Neural cell (in vitro differentiated cells): ENCODE measurements around the gene CSNK1A1L. TPM values are rescaled to one million over a fixed set of nuclear protein-coding genes. Genes with fewer than 3 reads are reported as not detected.

Source experiments
- H2AFZ ChIP-seq: fragments of 200-600, 300-800 bp; sonication (generic), shearing (Covaris generic); 2 replicates; pipeline ENCODE4 v1.6.0; 2014; ENCODE audit warnings: low read depth, mild to moderate bottlenecking, antibody characterized with exemption, low read length, moderate library complexity
- H3F3A ChIP-seq: fragments of 200-600 bp; shearing (Covaris generic); 2 replicates; pipeline ENCODE4 v1.6.1; 2016; ENCODE audit warnings: mild to moderate bottlenecking, moderate library complexity, mixed read lengths, antibody characterized with exemption, low read length; ENCODE audit not compliant: insufficient read depth, poor library complexity, severe bottlenecking
- H3K27ac ChIP-seq: fragments of 200-600, 300-800 bp; sonication (generic), shearing (Covaris generic); 2 replicates; pipeline ENCODE4 v1.5.1; 2014; ENCODE audit warnings: mild to moderate bottlenecking, low read length, moderate library complexity
- H3K27me3 ChIP-seq: fragments of 300-800, 200-600 bp; sonication (generic), shearing (Covaris generic); 2 replicates; pipeline ENCODE4 v1.6.0; 2014; ENCODE audit warnings: mild to moderate bottlenecking, low read depth, low read length, moderate library complexity; ENCODE audit not compliant: insufficient read depth
- H3K36me3 ChIP-seq: fragments of 300-800, 200-600 bp; sonication (generic), shearing (Covaris generic); 2 replicates; pipeline ENCODE4 v1.5.1; 2014; ENCODE audit warnings: mild to moderate bottlenecking, antibody characterized with exemption, low read length, moderate library complexity; ENCODE audit not compliant: insufficient read depth
- H3K4me2 ChIP-seq: fragments of 300-800, 200-600 bp; sonication (generic), shearing (Covaris generic); 2 replicates; pipeline ENCODE4 v1.6.0; 2014; ENCODE audit warnings: mild to moderate bottlenecking, low read length
- H3K4me3 ChIP-seq: fragments of 300-800, 200-600 bp; sonication (generic), shearing (Covaris generic); 2 replicates; pipeline ENCODE4 v1.5.1; 2014; ENCODE audit warnings: mild to moderate bottlenecking, low read length, moderate library complexity
- H3K79me2 ChIP-seq: fragments of 200-600 bp; shearing (Covaris generic); replicated peaks from 2 replicates; pipeline ENCODE4 v1.6.0; 2014; ENCODE audit warnings: mild to moderate bottlenecking, low read length, moderate library complexity; ENCODE audit not compliant: insufficient read depth
- H3K9ac ChIP-seq: fragments of 300-800, 200-600 bp; sonication (generic), shearing (Covaris generic); 2 replicates; pipeline ENCODE4 v1.6.1; 2016; ENCODE audit warnings: mild to moderate bottlenecking, low read length, mixed read lengths
- H3K9me2 ChIP-seq: fragments of 200-600 bp; shearing (Covaris generic); 2 replicates; pipeline ENCODE4 v1.6.1; 2016; ENCODE audit warnings: mild to moderate bottlenecking, low read length, mixed read lengths; ENCODE audit not compliant: insufficient read depth
- H3K9me3 ChIP-seq: fragments of 200-600, 300-800 bp; sonication (generic), shearing (Covaris generic); 2 replicates; pipeline ENCODE4 v1.6.1; 2016; ENCODE audit warnings: mild to moderate bottlenecking, mixed run types, low read length, moderate library complexity, mixed read lengths
- H4K20me1 ChIP-seq: fragments of 200-600 bp; shearing (Covaris generic); 2 replicates; pipeline ENCODE4 v1.6.1; 2016; ENCODE audit warnings: mild to moderate bottlenecking, mixed run types; ENCODE audit not compliant: insufficient read depth
- EP300 ChIP-seq: fragments of 450-650 bp; conservative IDR thresholded peaks from 2 replicates; pipeline ENCODE4 v1.6.1; 2014; ENCODE audit warnings: antibody characterized with exemption, mild to moderate bottlenecking, moderate library complexity; ENCODE audit not compliant: poor library complexity, severe bottlenecking
- EZH2 ChIP-seq: fragments of 200-600, 300-800 bp; shearing (Covaris generic), sonication (generic); IDR thresholded peaks from 2 replicates; pipeline ENCODE4 v1.6.1; 2014; ENCODE audit warnings: antibody characterized with exemption, low read length, borderline replicate concordance, mild to moderate bottlenecking; ENCODE audit not compliant: insufficient read depth, poor library complexity, severe bottlenecking
- MXI1 ChIP-seq: fragments of 450-650 bp; conservative IDR thresholded peaks from 2 replicates; pipeline ENCODE4 v1.6.1; 2014; ENCODE audit warnings: antibody characterized with exemption, mild to moderate bottlenecking; ENCODE audit not compliant: poor library complexity, severe bottlenecking
- POLR2AphosphoS5 ChIP-seq: IDR thresholded peaks from 2 replicates; pipeline ENCODE4 v1.6.1; 2012
- RAD21 ChIP-seq: fragments of 450-650 bp; conservative IDR thresholded peaks from 2 replicates; pipeline ENCODE4 v1.6.1; 2014; ENCODE audit warnings: antibody characterized with exemption, mild to moderate bottlenecking, moderate library complexity
- SMC3 ChIP-seq: fragments of 450-650 bp; conservative IDR thresholded peaks from 2 replicates; pipeline ENCODE4 v1.6.1; 2014; ENCODE audit warnings: antibody characterized with exemption, mild to moderate bottlenecking, moderate library complexity; ENCODE audit not compliant: poor library complexity
- TAF1 ChIP-seq: IDR thresholded peaks from 2 replicates; pipeline ENCODE4 v1.6.1; 2012; ENCODE audit warnings: low read depth
- polyA plus RNA-seq: library from polyadenylated mRNA; depleted of rRNA; stranded (reverse); fragments of >200 nt; gene quantifications from 2 replicates; pipeline ENCODE4 v1.2.3, GENCODE V29; 2014
- TF ChIP-seq, protein P1 (sequence below): IDR thresholded peaks from 2 replicates; pipeline ENCODE4 v1.6.1; 2012; ENCODE audit warnings: borderline replicate concordance
- TF ChIP-seq, protein P2 (sequence below): fragments of 450-650 bp; IDR thresholded peaks from 2 replicates; pipeline ENCODE4 v1.5.1; 2014; ENCODE audit warnings: antibody characterized with exemption, mild to moderate bottlenecking, moderate library complexity; ENCODE audit not compliant: poor library complexity, severe bottlenecking

The CSNK1A1L gene
- polyA plus RNA-seq, 1 donor from 2014 or later = not detected

DNA sequence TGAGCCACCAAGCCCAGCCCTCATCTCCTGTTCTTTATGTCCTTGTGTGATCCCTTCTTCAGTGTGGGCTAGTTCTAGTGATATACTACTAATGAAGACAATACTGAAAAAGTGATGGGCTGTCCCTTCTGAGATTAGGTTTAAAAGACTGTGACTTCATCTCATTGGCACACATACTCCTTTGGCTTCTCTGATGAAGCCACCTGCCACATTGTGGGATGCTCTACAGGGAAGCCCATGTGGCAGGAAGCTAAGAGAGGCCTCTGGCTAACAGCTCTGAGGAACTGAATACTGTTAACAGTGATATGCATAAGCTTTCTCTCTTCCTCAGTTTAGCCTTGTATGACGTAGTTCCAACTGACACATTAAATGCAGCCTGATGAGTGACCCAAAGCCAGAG lies 13.6 kb downstream of the CSNK1A1L start:
- Histone ChIP-seq H2AFZ (no peak overlapping the region), H3K27me3 (no peaks in the 10 kb centered on the region)

GRCh38 chr13:37090912-37091311 lies 14.6 kb downstream of the CSNK1A1L start:
- no peaks in the 10 kb centered on the region for H3F3A ChIP-seq
- H2AFZ ChIP-seq = no peak overlapping the region
- no peaks in the 10 kb centered on the region for H3K27me3 ChIP-seq
- no peaks in the 10 kb centered on the region for H4K20me1 ChIP-seq
- no peaks in the 10 kb centered on the region for H3K79me2 ChIP-seq
- H3K4me3 ChIP-seq = no peak overlapping the region
- H3K9me3 ChIP-seq = no peaks in the 10 kb centered on the region
- no peak overlapping the region for H3K9ac ChIP-seq
- no peak overlapping the region for H3K27ac ChIP-seq
- TF ChIP-seq RAD21 = no peak
- TF ChIP-seq, protein P1, sequence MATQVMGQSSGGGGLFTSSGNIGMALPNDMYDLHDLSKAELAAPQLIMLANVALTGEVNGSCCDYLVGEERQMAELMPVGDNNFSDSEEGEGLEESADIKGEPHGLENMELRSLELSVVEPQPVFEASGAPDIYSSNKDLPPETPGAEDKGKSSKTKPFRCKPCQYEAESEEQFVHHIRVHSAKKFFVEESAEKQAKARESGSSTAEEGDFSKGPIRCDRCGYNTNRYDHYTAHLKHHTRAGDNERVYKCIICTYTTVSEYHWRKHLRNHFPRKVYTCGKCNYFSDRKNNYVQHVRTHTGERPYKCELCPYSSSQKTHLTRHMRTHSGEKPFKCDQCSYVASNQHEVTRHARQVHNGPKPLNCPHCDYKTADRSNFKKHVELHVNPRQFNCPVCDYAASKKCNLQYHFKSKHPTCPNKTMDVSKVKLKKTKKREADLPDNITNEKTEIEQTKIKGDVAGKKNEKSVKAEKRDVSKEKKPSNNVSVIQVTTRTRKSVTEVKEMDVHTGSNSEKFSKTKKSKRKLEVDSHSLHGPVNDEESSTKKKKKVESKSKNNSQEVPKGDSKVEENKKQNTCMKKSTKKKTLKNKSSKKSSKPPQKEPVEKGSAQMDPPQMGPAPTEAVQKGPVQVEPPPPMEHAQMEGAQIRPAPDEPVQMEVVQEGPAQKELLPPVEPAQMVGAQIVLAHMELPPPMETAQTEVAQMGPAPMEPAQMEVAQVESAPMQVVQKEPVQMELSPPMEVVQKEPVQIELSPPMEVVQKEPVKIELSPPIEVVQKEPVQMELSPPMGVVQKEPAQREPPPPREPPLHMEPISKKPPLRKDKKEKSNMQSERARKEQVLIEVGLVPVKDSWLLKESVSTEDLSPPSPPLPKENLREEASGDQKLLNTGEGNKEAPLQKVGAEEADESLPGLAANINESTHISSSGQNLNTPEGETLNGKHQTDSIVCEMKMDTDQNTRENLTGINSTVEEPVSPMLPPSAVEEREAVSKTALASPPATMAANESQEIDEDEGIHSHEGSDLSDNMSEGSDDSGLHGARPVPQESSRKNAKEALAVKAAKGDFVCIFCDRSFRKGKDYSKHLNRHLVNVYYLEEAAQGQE = no peak
- TF ChIP-seq POLR2AphosphoS5 = no peak
- TF ChIP-seq, protein P2, sequence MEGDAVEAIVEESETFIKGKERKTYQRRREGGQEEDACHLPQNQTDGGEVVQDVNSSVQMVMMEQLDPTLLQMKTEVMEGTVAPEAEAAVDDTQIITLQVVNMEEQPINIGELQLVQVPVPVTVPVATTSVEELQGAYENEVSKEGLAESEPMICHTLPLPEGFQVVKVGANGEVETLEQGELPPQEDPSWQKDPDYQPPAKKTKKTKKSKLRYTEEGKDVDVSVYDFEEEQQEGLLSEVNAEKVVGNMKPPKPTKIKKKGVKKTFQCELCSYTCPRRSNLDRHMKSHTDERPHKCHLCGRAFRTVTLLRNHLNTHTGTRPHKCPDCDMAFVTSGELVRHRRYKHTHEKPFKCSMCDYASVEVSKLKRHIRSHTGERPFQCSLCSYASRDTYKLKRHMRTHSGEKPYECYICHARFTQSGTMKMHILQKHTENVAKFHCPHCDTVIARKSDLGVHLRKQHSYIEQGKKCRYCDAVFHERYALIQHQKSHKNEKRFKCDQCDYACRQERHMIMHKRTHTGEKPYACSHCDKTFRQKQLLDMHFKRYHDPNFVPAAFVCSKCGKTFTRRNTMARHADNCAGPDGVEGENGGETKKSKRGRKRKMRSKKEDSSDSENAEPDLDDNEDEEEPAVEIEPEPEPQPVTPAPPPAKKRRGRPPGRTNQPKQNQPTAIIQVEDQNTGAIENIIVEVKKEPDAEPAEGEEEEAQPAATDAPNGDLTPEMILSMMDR = no peak
- no peak overlapping the region for H3K4me2 ChIP-seq
- no peaks in the 10 kb centered on the region for H3K9me2 ChIP-seq
- H3K36me3 ChIP-seq = no peaks in the 10 kb centered on the region

More for the DNA sequence above, 13.6 kb downstream of the CSNK1A1L start:
- Histone ChIP-seq H3K9ac (no peak overlapping the region), H3K36me3 (no peaks in the 10 kb centered on the region), H3K9me2 (no peaks in the 10 kb centered on the region), H3K27ac (no peak overlapping the region), H3K9me3 (no peaks in the 10 kb centered on the region), H3K4me3 (no peak overlapping the region), H3F3A (no peaks in the 10 kb centered on the region), H4K20me1 (no peaks in the 10 kb centered on the region), H3K79me2 (no peaks in the 10 kb centered on the region), H3K4me2 (no peak overlapping the region)
- TF ChIP-seq SMC3 = no peak
- TF ChIP-seq, protein P1 = no peak
- TF ChIP-seq EP300 = no peak
- TF ChIP-seq TAF1 = no peak
- TF ChIP-seq, protein P2 = no peak
- TF ChIP-seq POLR2AphosphoS5 = no peak
- no peak for TF ChIP-seq EZH2
- no peak for TF ChIP-seq RAD21
- no peak for TF ChIP-seq MXI1
